Measurements from ENCODE around the gene TMEM130.
A peak's percentile ranks its signal among the peaks of the same experiment; 100 is the strongest.

Gene TMEM130

DNA sequence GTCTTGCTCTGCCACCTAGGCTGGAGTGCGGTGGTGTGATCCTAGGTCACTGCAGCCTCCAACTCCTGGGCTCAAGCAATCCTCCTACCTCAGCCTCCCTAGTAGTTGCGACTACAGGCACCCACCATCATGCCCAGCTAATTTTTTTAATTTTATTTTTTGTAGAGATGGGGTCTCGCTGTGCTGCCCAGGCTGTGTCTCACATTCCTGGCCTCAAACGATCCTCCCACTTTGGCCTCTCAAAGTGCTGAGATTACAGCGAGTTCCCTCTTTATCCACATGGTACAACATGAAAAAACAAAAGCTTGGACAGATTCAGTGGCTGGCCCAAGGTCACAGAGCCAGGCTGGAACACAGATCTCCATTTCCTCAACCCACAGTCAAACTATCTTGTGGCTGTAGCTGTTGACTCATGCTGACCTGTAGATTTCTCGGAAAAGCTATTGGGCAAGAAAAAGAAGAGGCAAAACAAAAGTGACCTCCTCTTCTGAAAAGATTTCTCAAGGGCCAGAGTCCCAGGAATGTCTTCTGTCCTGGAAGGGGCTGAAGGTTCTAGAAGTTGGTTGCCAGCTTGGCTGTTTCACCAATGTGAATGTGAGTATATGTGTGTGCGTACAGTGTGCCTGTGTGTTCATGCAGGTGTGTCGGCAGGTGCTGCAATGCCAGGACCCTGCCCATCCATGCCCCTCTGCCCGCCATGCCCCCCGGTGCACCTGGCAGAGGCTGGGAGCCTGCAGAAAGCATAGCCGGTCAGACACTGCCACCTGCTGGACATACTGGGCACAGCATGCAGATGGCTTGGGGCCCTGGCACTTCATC, 28.4 kb downstream of the TMEM130 start:
- DNase-seq (ENCODE audit: low read depth) = peak; percentile 44

DNA sequence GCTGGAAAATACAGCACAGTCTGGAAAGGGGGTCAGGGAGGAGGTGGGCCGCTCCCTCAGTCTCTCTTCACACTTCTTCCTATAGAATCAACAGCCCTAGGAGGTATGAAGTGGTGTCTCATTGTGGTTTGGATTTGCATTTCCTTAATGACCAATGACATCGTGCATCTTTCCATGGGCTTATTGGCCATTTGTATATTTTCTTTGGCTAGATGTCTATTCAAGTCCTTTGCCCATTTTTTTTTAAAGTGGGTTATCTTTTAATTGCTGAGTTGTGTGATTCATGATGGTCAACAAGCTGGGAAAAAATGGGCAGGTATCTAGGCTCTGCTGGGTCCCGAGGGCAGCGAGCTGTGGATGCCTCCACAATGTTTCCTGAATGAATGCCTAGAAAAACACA, 29.1 kb downstream of the TMEM130 start:
- no peak for DNase-seq (ENCODE audit: low read depth)

DNA sequence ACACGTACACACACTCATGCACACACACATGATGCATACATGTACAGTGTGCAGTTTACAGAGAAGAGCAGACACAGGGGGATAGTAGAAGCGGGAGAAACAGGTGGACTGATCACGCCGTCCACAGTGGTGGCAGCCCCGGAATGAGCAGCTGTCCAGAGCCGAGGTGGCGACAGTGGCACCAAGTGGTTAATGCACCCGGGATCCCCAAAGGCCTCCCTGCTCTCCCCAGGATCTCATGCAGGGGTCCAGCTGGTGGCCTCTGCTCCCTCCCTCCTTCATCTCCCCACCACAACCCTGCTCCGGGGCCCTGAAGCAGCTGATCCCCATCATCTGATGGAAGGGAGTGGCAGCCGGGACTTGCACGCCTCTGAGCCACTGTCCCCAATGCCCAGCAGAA, 29.7 kb downstream of the TMEM130 start:
- DNase-seq (ENCODE audit: low read depth) = no peak

DNA sequence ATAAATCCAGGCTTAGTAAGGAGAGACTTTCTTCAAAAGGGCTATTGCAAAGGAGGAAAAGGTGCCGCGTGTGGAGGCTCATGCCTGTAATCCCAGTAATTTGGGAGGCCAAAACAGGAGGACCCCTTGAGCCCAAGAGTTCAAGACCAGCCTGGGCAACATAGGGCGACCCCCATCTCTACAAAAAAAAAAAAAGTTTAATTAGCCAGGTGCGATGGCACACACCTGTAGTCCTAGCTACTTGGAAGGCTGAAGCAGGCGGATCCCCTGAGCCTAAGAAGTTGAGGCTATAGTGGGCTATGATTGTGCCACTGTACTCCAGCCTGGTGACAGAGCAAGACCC, 32.2 kb downstream of the TMEM130 start:
- DNase-seq (ENCODE audit: low read depth) = no peak

DNA sequence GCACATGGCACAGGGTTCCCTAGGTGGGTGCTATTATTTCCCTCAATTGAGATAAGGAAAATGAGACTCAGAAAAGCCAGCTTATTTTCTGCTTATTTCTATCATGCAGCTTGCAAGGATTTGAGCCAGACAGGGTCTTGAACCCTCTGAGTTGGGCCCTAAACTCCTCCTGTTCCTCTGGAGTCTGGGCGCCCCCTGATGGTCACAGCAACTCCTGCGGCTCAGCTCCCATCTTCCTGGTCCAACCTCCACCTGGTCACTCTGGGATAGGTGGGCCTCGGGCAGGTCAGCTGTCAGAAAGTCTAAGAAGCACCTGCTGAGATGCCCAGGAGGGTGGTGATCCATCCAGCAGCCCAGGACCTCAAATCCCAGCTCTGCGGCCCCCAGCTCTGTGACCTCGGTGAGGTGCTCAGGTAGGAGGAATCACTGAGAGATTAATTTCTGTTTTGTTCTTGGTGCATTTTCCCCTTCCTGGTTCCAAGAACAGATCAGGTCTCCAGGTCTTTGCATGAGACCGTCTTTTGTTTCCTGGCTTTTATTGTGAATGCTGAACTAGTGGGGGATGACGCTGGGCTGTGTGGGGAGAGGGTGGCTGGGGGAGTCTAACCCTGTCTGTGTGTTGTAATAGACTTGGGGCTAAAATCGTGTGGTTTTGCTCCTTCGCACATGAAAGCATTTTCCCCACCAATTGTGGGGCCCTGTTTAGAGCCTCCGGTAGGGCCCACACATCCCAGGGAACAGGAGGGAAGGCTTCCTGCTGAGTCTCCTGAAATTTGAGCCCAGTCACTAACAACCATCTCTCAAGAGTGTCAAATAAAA, 32.8 kb downstream of the TMEM130 start:
- DNase-seq (ENCODE audit: low read depth) = no peak

DNA sequence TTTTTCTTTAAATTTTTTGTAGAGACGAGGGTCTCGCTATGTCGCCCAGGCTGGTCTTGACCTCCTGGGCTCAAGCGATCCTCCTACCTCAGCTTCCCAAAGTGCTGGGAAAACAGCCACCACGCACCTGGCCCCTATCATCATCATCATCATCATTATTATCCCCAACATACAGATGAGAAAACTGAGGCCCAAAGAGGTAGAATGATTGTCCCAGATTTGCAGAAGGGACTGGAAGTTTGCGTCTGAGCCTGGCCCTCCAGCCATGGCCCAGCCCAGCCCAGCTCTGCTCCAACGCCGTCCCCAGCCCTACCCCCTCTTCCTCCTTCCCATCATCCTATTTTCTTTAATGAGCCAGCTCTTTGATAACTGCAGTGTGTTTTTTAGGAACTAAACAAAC, 34.9 kb downstream of the TMEM130 start:
- no peak for DNase-seq (ENCODE audit: low read depth)

DNA sequence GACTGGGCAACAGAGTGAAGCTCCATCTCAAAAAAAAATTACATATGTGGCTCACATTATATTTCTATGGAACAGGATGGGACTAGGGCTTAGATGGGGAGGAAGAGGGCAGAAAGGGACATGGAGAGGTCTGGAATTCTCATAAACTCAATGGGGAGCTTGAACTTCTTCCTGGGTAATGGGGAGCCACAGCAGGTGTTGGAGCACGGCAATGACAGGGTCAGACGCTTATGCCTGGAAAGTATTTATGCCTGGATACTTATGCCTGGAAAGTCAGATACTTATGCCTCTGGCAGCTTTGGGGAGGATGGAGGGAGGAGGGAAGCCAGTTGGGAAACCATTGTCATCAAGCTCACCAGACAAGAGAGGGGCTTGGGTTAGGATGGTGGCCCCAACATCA, 36.8 kb downstream of the TMEM130 start:
- DNase-seq (ENCODE audit: low read depth) = no peak

DNA sequence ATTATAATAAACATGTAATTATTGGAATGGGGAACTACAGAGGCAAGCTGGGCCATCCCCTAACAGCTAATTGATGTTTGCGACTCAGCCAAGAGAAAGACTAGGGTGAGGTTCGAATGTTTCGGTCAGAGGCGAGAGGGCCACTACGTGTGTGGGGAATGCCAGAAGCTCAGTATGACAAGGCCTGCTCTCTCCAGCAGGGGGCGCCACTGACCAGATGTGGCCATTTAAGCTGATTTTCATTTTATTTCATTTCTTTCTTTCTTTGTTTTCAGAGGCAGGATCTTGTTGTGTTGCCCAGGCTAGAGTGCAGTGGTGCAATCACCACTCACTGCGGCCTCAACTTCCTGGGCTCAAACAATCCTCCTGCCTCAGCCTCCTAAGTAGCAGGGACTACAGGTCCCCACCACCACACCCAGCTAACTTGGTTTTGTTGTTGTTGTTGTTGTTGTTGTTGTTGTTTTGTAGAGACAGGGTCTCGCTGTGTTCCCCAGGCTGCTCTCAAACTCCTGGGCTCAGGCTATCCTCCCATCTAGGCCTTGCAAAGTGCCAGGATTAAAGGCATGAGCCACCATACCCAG, 38.1 kb downstream of the TMEM130 start:
- DNase-seq (ENCODE audit: low read depth) = no peak

DNA sequence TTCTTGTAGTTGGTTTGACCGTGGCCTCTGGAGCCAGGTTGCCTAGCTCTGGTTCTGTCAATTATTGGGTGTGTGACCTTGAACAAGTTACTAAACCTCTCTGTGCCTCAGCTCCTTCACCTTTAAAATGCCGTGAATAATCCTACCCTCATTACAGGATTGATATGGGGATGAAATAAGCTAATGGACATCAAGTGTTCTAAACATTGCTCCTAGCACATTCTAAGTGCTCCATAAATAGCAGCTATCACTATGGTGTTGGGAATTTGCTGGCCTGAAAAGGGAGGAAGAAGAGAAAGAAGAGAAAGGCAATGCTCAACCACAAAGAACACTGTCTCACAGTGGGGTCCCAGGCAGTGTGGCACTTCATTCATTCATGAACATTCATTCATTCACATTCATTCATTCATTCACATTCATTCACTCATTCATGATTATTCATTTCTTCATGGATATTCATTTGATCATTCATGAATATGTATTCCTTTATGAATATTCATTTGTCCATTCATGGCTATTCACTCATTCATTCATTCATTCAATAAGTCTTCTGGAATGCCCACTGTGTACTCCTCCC, 38.8 kb downstream of the TMEM130 start:
- no peak for DNase-seq (ENCODE audit: low read depth)

DNA sequence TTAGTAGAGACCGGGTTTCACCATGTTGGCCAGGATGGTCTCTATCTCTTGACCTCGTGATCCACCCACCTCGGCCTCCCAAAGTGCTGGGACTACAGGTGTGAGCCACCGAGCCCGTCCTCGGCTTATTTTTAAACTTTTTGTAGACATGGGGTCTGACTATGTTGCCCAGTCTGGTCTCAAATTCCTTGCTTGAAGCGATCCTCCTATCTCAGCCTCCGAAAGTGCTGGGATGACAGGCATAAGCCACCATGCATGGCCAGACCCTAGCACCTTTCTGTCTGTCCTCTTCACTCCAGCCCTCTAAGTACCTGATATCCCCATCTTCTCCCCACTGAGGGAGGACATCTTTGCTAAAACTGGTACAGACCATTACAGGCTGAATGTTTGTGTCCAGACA, 41.4 kb downstream of the TMEM130 start:
- no peak for DNase-seq (ENCODE audit: low read depth)

DNA sequence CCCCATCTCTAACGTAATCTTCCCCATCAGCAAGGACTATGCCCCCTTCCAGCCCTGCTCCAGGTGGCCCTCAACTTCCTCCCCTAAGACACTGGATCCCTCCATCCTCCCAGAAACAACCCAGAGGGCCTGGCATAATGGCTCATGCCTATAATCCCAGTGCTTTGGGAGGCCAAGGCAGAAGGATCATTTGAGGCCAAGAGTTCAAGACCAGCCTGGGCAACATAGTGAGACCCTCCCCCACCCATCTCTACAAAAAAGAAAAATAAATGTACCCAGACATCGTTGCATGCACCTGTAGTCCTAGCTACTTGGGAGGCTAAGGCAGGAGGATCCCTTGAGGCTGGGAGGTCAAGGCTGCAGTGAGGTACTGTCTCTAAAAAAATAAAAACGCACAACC, 42.6 kb downstream of the TMEM130 start:
- DNase-seq (ENCODE audit: low read depth) = no peak

DNA sequence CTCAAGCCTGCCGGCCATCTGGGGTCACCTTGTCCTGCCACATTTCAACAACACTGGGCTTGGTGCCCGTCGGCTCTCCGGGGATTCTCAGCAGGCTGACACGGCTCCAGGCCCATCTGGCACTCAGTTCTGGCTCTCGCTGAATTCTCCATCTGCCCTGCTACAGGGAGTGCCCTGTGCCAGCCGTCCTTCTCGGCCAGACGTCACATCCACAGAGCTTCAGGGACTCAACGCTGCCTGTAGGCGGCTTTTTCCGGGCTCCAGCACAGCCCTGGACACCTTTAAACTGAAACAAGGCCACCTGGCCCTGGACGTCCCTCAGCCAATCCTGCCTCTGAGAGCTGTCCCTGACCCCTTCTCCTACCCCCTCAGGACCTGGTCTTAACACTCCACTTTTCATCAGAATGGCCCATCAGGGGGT, 43.0 kb downstream of the TMEM130 start:
- no peak for DNase-seq (ENCODE audit: low read depth)

DNA sequence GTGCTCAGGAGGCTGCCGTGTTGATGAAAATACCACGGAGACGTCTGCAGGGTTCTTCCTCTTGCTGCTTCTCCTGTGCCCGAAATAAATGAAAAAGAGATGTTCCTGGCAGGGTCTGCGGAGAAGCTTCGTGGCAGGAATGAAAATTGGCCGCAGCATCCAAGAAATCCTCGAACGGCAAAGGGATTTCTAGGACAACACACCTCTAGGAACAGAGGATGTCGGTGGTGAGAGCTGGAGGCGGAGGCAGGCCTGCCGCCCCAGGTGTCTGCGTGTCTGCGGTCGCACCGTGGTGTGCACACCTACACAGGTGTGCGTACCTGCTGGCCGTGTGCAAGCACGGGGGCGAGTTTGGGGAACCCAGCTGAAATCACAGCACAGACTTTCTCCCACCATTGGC, 43.4 kb downstream of the TMEM130 start:
- DNase-seq (ENCODE audit: low read depth) = no peak

DNA sequence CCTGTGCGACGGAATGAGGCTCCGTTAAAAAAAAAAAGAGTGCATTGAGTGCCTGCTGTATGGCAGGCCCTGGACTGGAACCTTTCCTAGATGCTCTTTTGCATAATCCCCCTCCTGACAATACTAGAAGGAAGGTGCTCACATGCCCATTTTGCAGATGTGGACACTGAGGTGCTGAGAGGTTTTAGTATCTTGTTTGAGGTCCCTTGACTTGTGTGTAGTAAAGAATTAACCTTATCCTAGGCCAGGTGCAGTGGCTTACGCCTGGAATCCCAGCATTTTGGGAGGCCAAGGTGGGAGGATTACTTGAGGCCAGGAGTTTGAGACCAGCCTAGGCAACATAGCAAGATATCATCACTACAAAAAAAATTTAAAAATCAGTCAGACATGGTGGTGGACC, 46.6 kb downstream of the TMEM130 start:
- DNase-seq (ENCODE audit: low read depth) = no peak

DNA sequence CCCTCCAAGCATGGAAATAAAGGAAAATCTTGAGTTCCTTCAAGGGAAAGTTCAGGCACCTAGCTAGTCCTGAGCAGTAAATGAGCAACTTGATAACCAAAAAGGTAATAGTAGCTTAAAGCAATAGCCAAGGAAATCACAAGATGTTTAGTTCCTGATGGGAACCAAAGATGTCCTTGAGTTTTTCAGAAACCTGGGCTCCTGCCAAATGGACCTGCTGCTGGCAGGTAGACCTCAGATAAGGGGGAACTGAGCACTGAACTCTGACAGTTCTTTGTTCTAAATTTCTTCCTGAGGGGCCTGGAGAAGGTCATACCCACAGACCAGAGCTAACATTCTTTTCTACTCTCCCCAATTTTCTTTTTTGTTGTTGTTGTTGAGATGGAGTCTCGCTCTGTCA, 48.5 kb downstream of the TMEM130 start:
- no peak for DNase-seq (ENCODE audit: low read depth)

DNA sequence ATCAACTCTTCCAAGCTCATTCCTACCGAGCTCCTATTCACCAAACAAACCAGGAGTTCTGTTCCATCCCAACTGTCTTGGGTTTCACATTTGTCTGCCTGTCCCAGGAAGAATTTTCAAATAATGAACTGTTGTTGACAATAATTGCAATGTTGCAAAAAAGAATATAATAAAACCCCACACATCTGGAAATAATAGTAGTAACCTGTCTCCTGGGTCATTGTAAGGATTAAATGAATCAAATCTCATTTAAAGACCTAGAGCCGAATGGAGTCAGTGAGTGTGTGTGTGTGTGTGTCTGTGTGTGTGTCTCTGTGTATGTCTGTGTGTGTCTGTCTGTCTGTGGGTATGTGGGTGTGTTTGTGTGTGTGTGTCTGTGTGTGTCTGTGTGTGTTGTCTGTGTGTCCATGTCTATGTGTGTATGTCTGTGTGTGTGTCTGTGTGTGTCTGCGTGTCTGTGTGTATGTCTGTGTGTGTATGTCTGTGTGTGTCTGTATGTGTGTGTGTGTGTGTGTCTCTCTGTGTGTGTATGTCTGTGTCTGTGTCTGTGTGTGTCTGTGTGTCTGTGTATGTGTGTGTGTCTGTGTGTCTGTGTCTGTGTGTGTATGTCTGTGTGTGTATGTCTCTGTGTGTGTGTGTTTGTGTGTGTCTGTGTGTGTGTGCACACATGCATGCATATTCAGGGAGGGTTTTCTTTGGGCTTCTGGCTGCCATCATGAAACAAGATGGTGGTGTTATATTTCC, 52.7 kb downstream of the TMEM130 start:
- DNase-seq (ENCODE audit: low read depth) = no peak

DNA sequence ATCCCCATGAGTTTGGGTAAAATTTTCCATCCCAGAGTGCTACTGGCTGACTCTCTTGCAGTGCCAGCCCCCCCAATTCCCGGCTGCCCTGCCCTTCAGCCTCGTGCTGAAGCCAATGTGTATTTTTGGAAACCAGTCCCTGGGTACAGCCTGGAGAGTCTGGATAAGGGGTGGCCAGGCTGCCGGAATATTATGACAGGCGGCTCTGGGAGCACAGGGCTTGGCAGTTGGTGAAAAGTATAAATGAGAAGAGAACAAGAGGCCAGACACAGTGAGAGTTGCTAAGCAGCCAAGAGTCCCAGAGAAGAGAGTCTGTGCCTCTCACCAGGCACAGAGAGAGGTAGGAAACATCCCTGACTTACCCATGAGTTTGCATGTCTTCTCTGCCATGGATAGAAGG, 53.6 kb downstream of the TMEM130 start:
- no peak for DNase-seq (ENCODE audit: low read depth)

DNA sequence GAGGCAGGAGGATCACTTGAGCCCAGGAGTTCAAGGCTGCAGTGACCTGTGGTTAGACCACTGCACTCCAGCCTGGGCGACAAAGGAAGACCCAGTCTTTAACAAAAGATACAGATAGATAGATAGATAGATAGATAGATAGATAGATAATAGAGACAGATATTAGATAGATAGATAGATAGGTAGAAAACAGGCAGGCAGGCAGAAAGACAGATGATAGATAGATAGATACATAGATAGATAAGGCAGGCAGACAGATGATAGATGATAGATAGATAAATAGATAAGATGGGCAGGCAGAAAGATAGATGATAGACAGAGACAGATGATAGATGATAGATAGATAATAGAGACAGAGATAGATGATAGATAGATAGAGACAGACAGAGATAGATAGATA, 54.5 kb downstream of the TMEM130 start:
- no peak for DNase-seq (ENCODE audit: low read depth)

DNA sequence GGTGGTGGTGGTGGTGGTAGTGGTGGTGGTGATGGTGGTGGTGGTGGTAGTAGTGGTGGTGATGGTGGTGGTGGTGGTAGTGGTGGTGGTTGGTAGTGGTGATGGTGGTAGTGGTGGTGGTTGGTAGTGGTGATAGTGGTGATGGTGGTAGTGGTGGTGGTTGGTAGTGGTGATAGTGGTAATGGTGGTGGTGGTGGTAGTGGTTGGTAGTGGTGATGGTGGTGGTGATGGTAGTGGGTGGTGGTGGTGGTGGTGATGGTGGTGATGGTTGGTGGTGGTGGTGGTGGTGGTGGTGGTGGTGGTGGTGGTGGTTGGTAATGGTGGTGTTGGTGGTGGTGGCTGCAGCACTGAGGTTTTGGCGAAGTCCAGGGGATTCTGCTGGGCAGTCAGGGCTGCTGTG, 58.5 kb downstream of the TMEM130 start:
- DNase-seq (ENCODE audit: low read depth) = no peak

DNA sequence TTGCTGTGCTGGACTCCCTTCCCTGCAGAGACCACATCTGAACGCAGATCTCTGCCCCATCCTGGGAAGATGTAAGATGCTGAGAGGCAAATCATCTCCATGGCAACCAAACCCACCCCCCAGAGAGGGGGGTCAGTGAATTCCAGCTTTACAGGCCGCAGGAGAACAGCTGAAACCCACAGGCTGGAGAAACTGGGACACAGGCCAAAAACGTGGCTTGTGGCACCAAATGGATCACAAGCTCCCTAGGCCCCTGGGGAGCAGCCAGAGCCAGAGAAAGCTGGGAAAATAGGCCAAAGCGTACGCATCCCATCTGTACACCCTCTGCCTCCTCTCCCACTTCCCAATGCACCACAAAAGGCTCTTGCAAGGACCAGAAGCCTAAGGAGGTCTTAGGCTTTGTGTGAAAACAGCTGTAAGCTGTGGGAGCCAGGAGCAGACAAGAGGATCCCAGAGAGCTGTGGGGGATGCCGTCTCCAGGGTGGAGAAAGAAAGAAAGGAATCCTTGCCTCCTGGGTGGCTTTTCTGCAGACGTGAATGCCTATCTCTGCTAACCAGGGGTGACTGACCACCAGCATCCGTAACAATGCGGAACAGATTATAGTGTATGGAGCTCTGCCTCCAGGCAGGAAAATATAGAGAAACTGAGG, 59.5 kb downstream of the TMEM130 start:
- DNase-seq (ENCODE audit: low read depth) = no peak

DNA sequence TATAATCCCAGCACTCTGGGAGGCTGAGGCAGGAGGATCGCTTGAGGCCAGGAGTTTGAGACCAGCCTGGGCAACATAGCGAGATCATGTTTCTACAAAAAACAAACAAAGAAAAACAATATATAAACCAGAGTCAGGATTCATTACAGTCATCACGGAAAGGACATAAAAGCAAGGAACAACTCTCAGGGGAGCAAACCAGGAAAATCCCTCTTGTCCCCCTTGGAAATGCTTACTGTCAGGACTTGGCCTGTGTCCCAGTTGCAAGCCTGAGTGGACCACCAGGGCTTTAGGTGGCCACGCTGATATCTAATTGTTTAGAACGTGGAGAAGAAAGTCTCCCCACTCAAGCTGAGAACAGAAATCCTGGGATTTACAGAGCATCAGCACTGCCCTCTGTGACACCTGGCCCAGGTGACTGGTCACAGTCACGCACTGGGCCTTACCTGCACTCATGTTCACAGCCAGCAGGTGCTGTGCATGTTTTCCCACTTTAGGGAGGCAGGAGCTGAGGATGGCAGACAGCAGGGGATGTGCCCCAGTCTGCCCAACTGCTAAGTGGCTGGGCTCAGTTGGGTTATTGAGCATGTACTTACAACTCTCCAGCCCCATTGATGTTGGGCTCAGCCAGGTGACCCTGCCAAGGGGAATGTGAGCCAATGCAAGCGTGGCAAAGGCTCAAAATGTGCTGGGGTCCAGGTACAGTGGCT, 60.9 kb downstream of the TMEM130 start:
- no peak for DNase-seq (ENCODE audit: low read depth)

Measured in stimulated activated CD8-positive, alpha-beta memory T cell treated with anti-CD3 and anti-CD28 coated beads, Interleukin-12 subunit alpha, Interleukin-12 subunit beta, amount 100 ng/mL, for 4 hours (primary cell).